Thymus (tissue), 11 donors: ENCODE results near the gene CD6. TPM values are rescaled to one million over a fixed set of nuclear protein-coding genes. Genes with fewer than 3 reads are reported as not detected.

Experiments
- DNase-seq, 9 donors: peaks; one replicate each; pipeline ENCODE4 v3.0.0-alpha.2; 2013; ENCODE audit warnings: low spot score in 9 of 9, low read depth in 6 of 9, missing footprints in 1 of 9
- H3K27ac ChIP-seq, 2 donors: one replicate each; pipeline ENCODE4 v1.5.1; 2013; ENCODE audit warnings: control low read depth in 1 of 2, low read depth in 1 of 2, low read length in 1 of 2, mild to moderate bottlenecking in 1 of 2, moderate library complexity in 1 of 2
- H3K27me3 ChIP-seq, 2 donors: one replicate each; pipeline ENCODE4 v1.5.1; 2013; ENCODE audit warnings: low read length in 1 of 2; ENCODE audit not compliant: control insufficient read depth in 2 of 2, insufficient read depth in 1 of 2
- H3K36me3 ChIP-seq, 2 donors: one replicate each; pipeline ENCODE4 v1.5.1; 2013; ENCODE audit warnings: low read length in 1 of 2, mild to moderate bottlenecking in 1 of 2, moderate library complexity in 1 of 2; ENCODE audit not compliant: control insufficient read depth in 2 of 2, insufficient read depth in 2 of 2
- H3K4me1 ChIP-seq, 2 donors: one replicate each; pipeline ENCODE4 v1.5.1; 2013; ENCODE audit warnings: low read length in 2 of 2; ENCODE audit not compliant: control insufficient read depth in 2 of 2, insufficient read depth in 2 of 2
- H3K4me3 ChIP-seq, 2 donors: one replicate each; pipeline ENCODE4 v1.5.1; 2013; ENCODE audit warnings: low read length in 2 of 2, control low read depth in 1 of 2, mild to moderate bottlenecking in 1 of 2
- H3K9me3 ChIP-seq, 2 donors: one replicate each; pipeline ENCODE4 v1.5.1; 2013; ENCODE audit warnings: low read length in 1 of 2, mild to moderate bottlenecking in 1 of 2; ENCODE audit not compliant: control insufficient read depth in 2 of 2, insufficient read depth in 1 of 2
- WGBS: extraction: QIAGEN DNeasy Blood & Tissue Kit; methylation state at CpG from one replicate; pipeline ENCODE4 v1.1.7; 2013; 5-methylcytosine and 5-hydroxymethylcytosine counted together
- polyA plus RNA-seq: library from polyadenylated mRNA; stranded (reverse); fragments of 200-250 nt; gene quantifications from one replicate; pipeline ENCODE4 v1.2.3, GENCODE V29; 2013
- total RNA-seq: library from RNA; stranded (reverse); fragments of 120-200 nt; gene quantifications from one replicate; pipeline ENCODE4 v1.2.4, GENCODE V29; 2013
- donor health status: healthy.

The CD6 gene
- total and polyA plus RNA-seq, 2 donors: 30.7 to 74.1 TPM

DNA sequence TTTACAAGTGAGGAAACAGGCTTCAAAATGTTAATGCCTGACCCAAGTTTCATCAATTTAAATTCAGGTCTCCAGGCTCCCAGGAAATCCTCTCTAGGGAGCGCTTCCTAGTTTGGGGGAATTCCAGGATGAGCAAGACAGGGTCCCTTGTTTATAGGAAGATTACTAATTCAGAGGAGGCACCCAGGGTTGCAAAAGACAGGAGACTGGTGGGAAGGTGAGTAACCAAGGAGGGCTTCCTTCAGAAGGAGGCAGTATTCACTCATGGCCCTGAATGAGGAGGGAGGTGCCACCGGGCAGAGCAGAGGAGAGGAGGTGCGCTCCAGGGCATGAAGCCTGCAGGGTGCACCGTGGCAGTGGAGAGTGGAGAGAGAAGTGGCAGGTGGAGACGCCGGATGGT, 45.6 kb upstream of the CD6 start:
- Histone ChIP-seq H3K27me3 (peaks cover 18 to 74% of the 10 kb centered on the region in 2 donors), H3K36me3 (peaks cover 25 to 29% of the 10 kb centered on the region in 2 donors), H3K4me3 (no peak overlapping the region), H3K4me1 (peaks cover 7 to 24% of the 10 kb centered on the region in 2 donors), H3K9me3 (peaks cover 0 to 7% of the 10 kb centered on the region in 2 donors), H3K27ac (no peak overlapping the region)
- WGBS: 77% methylated on average over 6 of the region's 6 CpGs
- no peak for DNase-seq

DNA sequence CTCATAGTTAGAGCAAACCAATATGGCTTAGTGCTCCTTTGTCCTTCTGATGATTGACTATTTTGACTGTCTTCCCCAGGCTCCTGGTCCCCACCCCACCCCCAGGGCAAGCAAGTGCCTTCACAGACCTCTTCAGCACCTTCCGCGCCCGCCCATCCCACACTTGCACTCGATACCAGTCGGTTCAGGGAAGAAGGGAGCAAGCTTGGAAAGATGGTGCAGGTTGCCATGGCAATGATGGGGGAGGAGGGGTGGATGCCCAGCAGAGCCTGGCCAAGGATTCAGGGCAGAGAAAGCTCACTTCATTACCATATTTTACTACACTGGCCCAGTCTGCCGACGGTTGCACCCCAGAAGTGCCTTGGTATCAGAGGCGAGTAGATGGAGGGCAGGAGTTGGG, 45.0 kb upstream of the CD6 start:
- 97% methylated on average over 8 of the region's 8 CpGs for WGBS
- peaks cover 0 to 7% of the 10 kb centered on the region in 2 donors for H3K9me3 ChIP-seq
- no peak overlapping the region for H3K27ac ChIP-seq
- peaks cover 7 to 24% of the 10 kb centered on the region in 2 donors for H3K4me1 ChIP-seq
- DNase-seq: no peak
- H3K36me3 ChIP-seq: peaks cover 19 to 22% of the 10 kb centered on the region in 2 donors
- no peak overlapping the region for H3K4me3 ChIP-seq
- H3K27me3 ChIP-seq: peaks cover 18 to 79% of the 10 kb centered on the region in 2 donors

DNA sequence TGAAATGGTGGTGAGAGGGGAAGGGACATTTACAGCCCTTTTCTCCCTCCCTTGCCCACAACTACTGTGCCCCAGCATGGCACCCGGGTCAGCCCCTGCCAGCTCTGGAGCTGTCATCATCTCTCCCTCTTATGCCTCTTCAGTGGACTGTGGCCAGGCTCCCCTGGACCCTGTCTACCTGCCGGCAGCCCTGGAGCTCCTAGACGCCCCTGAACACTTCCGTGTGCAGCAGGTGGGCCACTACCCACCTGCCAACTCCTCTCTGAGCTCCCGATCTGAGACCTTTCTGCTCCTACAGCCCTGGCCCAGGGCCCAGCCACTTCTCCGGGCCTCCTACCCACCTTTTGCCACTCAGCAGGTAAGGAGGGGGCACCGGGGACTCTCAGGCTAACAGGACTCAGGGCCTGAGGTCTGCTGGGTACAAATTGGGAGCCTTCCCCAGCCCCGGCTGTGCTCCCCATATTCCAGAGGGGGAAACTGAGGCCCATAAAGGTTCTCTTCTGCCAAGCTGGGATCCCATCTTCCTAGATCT, 44.4 kb upstream of the CD6 start:
- H3K4me3 ChIP-seq: no peak overlapping the region
- DNase-seq: no peak
- peaks cover 0 to 7% of the 10 kb centered on the region in 2 donors for H3K9me3 ChIP-seq
- H3K36me3 ChIP-seq: peaks cover 12 to 16% of the 10 kb centered on the region in 2 donors
- WGBS: 95% methylated on average over 8 of the region's 8 CpGs
- H3K27ac ChIP-seq: no peak overlapping the region
- H3K27me3 ChIP-seq: peaks cover 18 to 84% of the 10 kb centered on the region in 2 donors
- peaks cover 7 to 24% of the 10 kb centered on the region in 2 donors for H3K4me1 ChIP-seq

DNA sequence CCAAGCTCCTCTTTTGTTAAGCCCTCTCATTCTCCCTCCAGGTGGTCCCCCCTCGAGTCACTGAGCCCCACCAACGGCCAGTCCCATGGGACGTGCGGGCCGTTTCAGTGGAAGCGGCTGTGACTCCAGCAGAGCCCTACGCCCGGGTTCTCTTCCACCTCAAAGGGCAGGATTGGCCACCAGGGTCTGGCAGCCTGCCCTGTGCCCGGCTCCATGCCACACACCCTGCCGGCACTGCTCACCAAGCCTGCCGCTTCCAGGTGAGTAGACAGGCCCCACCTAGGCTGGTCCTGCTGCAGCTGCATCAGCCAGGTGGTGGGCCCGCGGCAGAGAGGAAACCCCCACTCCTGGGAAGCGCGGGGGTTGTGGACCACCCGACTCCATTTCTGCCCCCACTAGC, 43.9 kb upstream of the CD6 start:
- no peak overlapping the region for H3K4me3 ChIP-seq

DNA sequence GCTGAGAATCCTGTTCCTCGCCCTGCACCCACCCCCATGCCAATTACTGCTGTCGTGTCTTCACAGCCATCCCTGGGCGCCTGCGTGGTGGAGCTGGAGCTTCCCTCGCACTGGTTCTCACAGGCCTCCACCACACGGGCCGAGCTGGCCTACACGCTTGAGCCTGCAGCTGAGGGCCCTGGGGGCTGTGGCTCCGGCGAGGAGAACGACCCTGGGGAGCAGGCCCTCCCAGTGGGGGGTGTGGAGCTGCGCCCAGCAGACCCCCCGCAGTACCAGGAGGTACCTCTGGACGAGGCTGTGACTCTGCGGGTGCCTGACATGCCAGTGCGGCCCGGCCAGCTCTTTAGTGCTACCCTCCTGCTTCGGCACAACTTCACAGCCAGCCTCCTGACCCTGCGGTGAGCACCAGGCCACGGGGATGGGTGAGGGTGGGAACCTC, 42.9 kb upstream of the CD6 start:
- H3K4me1 ChIP-seq: peaks cover 7 to 23% of the 10 kb centered on the region in 2 donors
- H3K9me3 ChIP-seq: peaks cover 0 to 7% of the 10 kb centered on the region in 2 donors
- peaks cover 15 to 76% of the 10 kb centered on the region in 2 donors for H3K27me3 ChIP-seq
- no peak overlapping the region for H3K27ac ChIP-seq
- 98% methylated on average over 20 of the region's 20 CpGs for WGBS
- no peak for DNase-seq
- H3K36me3 ChIP-seq: peaks cover 0 to 2% of the 10 kb centered on the region in 2 donors
- no peak overlapping the region for H3K4me3 ChIP-seq

More for the DNA sequence above, 43.9 kb upstream of the CD6 start:
- H3K27me3 ChIP-seq: peaks cover 18 to 84% of the 10 kb centered on the region in 2 donors
- H3K36me3 ChIP-seq: peaks cover 8 to 11% of the 10 kb centered on the region in 2 donors
- H3K9me3 ChIP-seq: peaks cover 0 to 7% of the 10 kb centered on the region in 2 donors
- no peak for DNase-seq
- WGBS: 86% methylated on average over 16 of the region's 16 CpGs
- H3K27ac ChIP-seq: no peak overlapping the region
- H3K4me1 ChIP-seq: peaks cover 7 to 24% of the 10 kb centered on the region in 2 donors

DNA sequence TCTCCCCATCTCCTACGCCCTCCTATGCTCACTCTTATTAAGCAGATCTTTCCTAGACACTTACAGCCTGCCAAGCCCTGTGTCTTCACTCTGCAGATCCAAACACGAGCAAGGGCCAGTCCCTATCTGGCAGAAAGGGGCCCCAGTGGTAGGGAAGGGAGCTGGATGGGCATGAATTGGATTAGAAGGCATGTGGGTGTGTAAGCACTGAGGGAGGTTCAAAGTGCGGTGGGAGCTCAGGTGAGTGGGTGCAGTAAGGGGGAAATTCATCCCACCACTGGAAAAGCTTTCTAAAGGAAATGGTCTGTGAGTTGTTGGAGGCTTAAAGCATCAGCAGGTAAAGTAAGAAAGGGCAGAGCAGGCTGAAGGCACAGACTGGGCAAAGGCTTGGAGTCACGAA, 41.7 kb upstream of the CD6 start:
- WGBS: 91% methylated on average over 4 of the region's 4 CpGs
- Histone ChIP-seq H3K36me3 (no peaks in the 10 kb centered on the region), H3K9me3 (peaks cover 0 to 4% of the 10 kb centered on the region in 2 donors), H3K27ac (no peak overlapping the region), H3K27me3 (peaks cover 6 to 64% of the 10 kb centered on the region in 2 donors), H3K4me1 (peaks cover 0 to 12% of the 10 kb centered on the region in 2 donors), H3K4me3 (no peak overlapping the region)
- DNase-seq: no peak

DNA sequence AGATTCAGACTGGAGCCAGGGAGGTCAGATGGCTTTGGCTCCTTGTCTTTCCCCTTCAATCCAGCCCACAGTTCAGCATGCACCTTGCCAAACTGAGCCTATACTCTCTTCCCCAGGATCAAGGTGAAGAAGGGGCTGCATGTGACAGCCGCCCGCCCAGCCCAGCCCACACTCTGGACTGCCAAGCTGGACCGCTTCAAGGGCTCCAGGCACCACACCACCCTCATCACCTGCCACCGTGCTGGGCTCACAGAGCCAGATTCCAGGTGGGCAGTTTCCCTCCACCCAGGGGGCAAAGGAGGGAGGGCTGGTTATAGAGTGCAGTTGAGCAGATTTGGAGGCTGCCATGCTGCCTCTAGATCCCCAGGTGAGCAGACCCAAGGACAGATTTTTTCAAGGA, 41.1 kb upstream of the CD6 start:
- H3K36me3 ChIP-seq: no peaks in the 10 kb centered on the region
- H3K27ac ChIP-seq: no peak overlapping the region
- WGBS: 96% methylated on average over 4 of the region's 4 CpGs
- peaks cover 5 to 64% of the 10 kb centered on the region in 2 donors for H3K27me3 ChIP-seq
- DNase-seq: no peak
- H3K4me1 ChIP-seq: peaks cover 0 to 6% of the 10 kb centered on the region in 2 donors
- no peak overlapping the region for H3K4me3 ChIP-seq
- H3K9me3 ChIP-seq: no peaks in the 10 kb centered on the region

DNA sequence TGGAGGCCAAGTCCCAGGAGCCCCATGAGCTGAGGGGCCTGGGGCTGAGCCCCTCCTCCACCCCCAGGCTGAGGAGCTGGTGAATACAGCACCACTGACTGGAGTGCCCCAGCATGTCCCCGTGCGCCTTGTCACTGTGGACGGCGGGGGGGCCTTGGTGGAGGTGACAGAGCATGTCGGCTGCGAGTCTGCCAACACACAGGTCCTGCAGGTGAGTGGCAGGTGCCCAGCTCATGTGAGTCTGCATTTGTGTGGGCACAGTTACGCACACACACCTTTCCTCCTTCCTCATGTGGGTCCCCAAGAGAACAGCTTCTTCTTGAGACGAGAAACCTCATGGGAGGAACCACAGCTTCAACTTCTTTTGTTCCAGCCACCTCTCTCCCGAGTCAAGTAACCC, 39.6 kb upstream of the CD6 start:
- H3K4me3 ChIP-seq: no peak overlapping the region
- WGBS: 81% methylated on average over 9 of the region's 9 CpGs
- no peak overlapping the region for H3K27ac ChIP-seq
- peaks cover 0 to 4% of the 10 kb centered on the region in 2 donors for H3K4me1 ChIP-seq
- no peak for DNase-seq
- peaks cover 0 to 57% of the 10 kb centered on the region in 2 donors for H3K27me3 ChIP-seq
- no peaks in the 10 kb centered on the region for H3K9me3 ChIP-seq
- no peaks in the 10 kb centered on the region for H3K36me3 ChIP-seq

DNA sequence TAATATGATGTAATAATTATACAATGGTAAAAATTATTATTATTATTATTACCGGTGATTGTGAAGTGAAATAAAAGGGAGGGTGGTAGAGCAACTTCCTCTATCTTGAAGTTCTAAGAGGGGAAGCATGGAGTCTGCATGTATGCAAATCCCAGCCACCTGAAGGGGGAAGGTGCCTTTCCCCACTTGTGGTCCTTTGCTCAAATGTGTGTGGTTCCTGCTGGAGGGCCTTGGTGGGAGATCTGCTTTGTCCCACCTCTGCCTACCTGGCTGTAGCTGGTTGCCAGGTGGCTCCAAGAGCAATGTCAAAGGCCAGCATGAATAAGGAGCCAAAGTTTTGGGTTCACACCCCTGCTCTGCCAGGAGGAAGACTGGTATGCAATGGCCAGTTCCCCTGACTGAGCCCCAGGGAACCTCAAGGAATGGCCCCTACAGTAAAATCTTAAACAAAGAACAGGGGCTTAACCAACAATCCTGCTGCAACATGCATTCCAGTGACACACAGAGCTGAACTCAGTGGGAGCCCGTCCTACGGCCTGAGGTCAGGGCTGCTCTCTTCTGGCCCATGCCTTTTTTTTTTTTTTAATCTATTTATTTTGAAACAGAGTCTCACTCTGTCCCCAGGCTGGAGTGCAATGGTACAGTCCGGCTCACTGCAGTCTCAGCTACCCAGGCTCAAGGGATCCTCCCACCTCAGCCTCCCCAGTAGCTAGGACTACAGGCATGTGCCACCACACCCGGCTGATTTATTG, 38.7 kb upstream of the CD6 start:
- no peak overlapping the region for H3K27ac ChIP-seq
- H3K4me1 ChIP-seq: peaks cover 0 to 4% of the 10 kb centered on the region in 2 donors
- no peak for DNase-seq
- H3K9me3 ChIP-seq: no peaks in the 10 kb centered on the region
- no peak overlapping the region for H3K4me3 ChIP-seq
- no peaks in the 10 kb centered on the region for H3K36me3 ChIP-seq
- WGBS: 85% methylated on average over 5 of the region's 5 CpGs
- H3K27me3 ChIP-seq: peaks cover 0 to 53% of the 10 kb centered on the region in 2 donors
